ENCODE data around the gene TLE1. TPM values are rescaled to one million over a fixed set of nuclear protein-coding genes. Genes with fewer than 3 reads are reported as not detected.

The TLE1 gene
- total and polyA plus RNA-seq, 8 donors, result 23.7 to 136 (median 58.7) TPM

DNA sequence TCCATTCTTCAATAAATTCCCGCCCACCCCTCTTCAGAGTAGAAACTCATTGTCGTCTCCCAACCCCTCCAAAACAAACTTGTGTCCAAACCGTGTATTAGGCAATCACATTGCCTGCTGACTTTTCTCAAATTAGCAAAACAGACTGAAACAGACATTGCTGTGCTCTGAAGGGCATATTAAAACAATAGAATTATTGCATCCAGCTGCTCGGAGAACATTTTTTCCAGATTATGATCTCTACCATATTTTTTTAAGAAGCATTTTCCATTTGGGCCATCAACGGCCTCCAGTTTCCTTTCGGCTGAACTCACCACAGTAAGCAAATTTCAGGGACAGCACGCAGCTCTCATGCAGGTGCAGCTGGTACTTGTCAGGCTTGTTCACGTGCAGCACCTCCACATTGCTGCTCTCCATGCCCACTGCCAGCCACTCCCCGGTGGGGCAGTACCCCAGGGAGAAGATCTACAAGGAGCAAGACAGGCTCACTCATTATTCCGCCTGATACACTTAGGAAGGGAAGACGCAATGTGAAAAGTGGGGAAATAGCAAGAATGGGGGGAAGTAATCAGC is 104.1 kb downstream of the TLE1 start:
- 83 to 94% (median 92%) methylated on average over 11 of the region's 11 CpGs for WGBS, 5 donors
- intact Hi-C loops (cut with DNase I; ENCODE audit: low total_unique reads), result no loop called here
- H3K9me3 ChIP-seq, result no peaks in the 10 kb centered on the region

DNA sequence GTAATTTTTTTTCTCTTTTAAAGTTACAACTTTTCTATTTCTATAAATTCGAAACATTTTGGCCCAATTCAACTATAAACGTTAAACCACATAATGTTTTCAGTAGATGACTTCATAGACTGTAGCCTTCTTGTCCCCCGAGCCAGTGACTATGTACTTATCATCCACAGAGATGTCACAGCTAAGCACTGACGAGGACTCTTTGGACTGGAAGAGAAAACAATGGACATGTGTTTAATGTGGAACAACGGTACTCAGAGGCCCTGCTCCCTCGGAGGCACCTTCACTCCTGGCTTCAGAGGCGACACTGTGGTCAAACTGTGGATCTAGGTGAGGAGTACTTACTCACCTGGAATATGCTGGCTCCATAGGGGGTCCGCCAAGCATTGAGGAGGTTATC is 105.2 kb downstream of the TLE1 start:
- Histone ChIP-seq H3K9me3 (no peaks in the 10 kb centered on the region), H3K36me3 (peaks cover 8 to 69% (median 62%) of the 10 kb centered on the region in 4 donors), H3K27ac (no peak overlapping the region), H3K4me3 (no peak overlapping the region), H3K4me1 (peaks cover 9 to 26% (median 16%) of the 10 kb centered on the region in 4 donors), H3K27me3 (no peaks in the 10 kb centered on the region)
- DNase-seq, result no peak
- TF ChIP-seq, protein P1, sequence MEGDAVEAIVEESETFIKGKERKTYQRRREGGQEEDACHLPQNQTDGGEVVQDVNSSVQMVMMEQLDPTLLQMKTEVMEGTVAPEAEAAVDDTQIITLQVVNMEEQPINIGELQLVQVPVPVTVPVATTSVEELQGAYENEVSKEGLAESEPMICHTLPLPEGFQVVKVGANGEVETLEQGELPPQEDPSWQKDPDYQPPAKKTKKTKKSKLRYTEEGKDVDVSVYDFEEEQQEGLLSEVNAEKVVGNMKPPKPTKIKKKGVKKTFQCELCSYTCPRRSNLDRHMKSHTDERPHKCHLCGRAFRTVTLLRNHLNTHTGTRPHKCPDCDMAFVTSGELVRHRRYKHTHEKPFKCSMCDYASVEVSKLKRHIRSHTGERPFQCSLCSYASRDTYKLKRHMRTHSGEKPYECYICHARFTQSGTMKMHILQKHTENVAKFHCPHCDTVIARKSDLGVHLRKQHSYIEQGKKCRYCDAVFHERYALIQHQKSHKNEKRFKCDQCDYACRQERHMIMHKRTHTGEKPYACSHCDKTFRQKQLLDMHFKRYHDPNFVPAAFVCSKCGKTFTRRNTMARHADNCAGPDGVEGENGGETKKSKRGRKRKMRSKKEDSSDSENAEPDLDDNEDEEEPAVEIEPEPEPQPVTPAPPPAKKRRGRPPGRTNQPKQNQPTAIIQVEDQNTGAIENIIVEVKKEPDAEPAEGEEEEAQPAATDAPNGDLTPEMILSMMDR (IDR thresholded peaks at IDR 0.05), result no peak
- TF ChIP-seq EP300 (IDR thresholded peaks at IDR 0.05), result no peak
- intact Hi-C loops (cut with DNase I; ENCODE audit: low total_unique reads), result no loop called here
- WGBS, 5 donors, result 87 to 93% (median 89%) methylated on average over 8 of the region's 8 CpGs

More for the DNA sequence above, 104.1 kb downstream of the TLE1 start:
- peaks cover 19 to 81% (median 74%) of the 10 kb centered on the region in 4 donors for H3K36me3 ChIP-seq
- H3K27me3 ChIP-seq, result no peaks in the 10 kb centered on the region
- TF ChIP-seq POLR2A (IDR thresholded peaks at IDR 0.05) (no peak), POLR2AphosphoS5 (IDR thresholded peaks at IDR 0.05) (no peak), EP300 (IDR thresholded peaks at IDR 0.05) (no peak)
- TF ChIP-seq, protein P1 (IDR thresholded peaks at IDR 0.05), result no peak
- H3K4me3 ChIP-seq, result no peak overlapping the region
- peaks cover 9 to 36% (median 19%) of the 10 kb centered on the region in 4 donors for H3K4me1 ChIP-seq
- H3K27ac ChIP-seq, result no peak overlapping the region
- no peak for DNase-seq

GRCh38 chr9:81581986-81582385 is 107.4 kb downstream of the TLE1 start:
- TF ChIP-seq EP300 (IDR thresholded peaks at IDR 0.05) (no peak), POLR2A (IDR thresholded peaks at IDR 0.05) (no peak), POLR2AphosphoS5 (IDR thresholded peaks at IDR 0.05) (no peak)
- TF ChIP-seq, protein P1 (IDR thresholded peaks at IDR 0.05), result no peak
- intact Hi-C loops (cut with DNase I; ENCODE audit: low total_unique reads), result no loop called here
- Histone ChIP-seq H3K4me1 (peaks cover 0 to 5% (median 1%) of the 10 kb centered on the region in 4 donors), H3K36me3 (peaks cover 6 to 58% (median 53%) of the 10 kb centered on the region in 4 donors), H3K4me3 (no peak overlapping the region), H3K9me3 (no peaks in the 10 kb centered on the region), H3K27me3 (no peaks in the 10 kb centered on the region), H3K27ac (no peak overlapping the region)
- DNase-seq, result no peak
- WGBS, 5 donors, result 66 to 86% (median 71%) methylated on average over 3 of the region's 3 CpGs

DNA sequence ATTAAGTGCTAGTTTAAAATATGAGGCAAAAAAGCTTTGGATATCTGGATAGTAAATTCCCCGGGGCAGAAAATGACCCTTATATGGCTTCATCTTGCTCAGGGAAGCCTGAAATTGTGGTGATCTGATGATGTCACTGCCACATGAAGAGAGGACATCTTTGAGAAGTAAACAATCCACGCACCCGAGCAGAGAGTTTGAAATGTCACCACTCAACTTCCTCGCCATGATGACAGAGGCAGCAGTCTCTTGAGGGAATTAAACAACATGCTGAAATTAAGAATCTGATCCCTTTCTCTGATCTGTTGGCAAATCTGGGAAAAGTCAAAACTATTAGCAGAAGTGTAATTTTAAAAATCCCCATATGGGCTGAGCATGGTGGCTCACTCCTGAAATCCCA is 110.0 kb downstream of the TLE1 start:
- TF ChIP-seq, protein P1 (IDR thresholded peaks at IDR 0.05), result no peak
- no peak for TF ChIP-seq EP300 (IDR thresholded peaks at IDR 0.05)
- no peak for TF ChIP-seq POLR2A (IDR thresholded peaks at IDR 0.05)
- Histone ChIP-seq H3K4me3 (no peak overlapping the region), H3K36me3 (peaks cover 6 to 32% (median 31%) of the 10 kb centered on the region in 4 donors), H3K4me1 (peaks cover 0 to 3% (median 0%) of the 10 kb centered on the region in 4 donors), H3K9me3 (no peaks in the 10 kb centered on the region), H3K27ac (no peak overlapping the region), H3K27me3 (no peaks in the 10 kb centered on the region)
- intact Hi-C loops (cut with DNase I; ENCODE audit: low total_unique reads), result no loop called here
- DNase-seq, result no peak
- WGBS, 5 donors, result 73 to 92% (median 85%) methylated on average over 4 of the region's 4 CpGs

Data from stomach (tissue), 9 donors.